ENCODE data around the gene TOB2.

TOB2 gene, protein sequence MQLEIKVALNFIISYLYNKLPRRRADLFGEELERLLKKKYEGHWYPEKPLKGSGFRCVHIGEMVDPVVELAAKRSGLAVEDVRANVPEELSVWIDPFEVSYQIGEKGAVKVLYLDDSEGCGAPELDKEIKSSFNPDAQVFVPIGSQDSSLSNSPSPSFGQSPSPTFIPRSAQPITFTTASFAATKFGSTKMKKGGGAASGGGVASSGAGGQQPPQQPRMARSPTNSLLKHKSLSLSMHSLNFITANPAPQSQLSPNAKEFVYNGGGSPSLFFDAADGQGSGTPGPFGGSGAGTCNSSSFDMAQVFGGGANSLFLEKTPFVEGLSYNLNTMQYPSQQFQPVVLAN

DNA sequence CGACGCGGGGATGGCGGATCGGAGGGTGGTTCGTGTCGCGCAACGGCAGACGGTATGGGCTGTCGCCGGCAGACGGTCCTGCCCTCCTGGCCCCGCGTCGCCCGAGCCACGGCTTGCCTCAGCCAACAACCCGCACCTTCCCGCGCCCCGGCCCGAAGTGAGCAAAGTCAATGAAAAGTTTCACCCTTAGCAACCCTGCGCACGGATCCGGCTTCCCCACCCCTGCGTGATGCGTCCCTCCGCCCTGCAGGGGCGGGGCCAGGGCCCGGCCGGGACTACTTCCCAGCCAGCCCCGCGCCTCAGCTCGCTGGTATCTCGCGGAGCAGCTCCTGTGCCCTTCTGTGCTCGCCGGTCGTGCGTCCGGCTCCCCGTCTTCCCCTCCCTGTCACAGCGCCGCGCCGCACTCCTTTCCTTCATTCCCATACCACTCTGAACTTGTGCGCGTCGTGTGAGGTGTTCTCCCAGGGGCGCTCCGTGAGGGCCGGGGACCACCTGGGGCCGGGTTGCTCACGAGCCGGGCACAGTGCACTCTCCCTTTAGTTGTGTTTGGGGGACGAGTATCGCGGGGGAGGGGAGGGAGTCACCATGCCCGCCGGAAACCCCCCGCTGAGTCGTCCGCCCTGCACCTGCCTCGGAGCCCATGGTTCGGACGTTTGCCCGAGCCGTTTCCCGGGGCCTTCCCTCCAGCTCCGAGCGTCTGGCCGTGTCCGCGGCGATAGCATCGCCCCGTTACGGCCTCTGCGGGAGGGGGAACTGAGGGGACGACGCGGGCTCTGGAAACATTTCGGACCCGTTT lies at the start of gene TOB2:
Gene TOB2, minus strand, starts transcription at position 163 of the 796 bp plus-strand sequence. CDS start 9,456 bp downstream, outside the sequence.
- peak; percentile 89 to 90 (median 90) for DNase-seq (ENCODE audit: low read depth in 3 of 3)

DNA sequence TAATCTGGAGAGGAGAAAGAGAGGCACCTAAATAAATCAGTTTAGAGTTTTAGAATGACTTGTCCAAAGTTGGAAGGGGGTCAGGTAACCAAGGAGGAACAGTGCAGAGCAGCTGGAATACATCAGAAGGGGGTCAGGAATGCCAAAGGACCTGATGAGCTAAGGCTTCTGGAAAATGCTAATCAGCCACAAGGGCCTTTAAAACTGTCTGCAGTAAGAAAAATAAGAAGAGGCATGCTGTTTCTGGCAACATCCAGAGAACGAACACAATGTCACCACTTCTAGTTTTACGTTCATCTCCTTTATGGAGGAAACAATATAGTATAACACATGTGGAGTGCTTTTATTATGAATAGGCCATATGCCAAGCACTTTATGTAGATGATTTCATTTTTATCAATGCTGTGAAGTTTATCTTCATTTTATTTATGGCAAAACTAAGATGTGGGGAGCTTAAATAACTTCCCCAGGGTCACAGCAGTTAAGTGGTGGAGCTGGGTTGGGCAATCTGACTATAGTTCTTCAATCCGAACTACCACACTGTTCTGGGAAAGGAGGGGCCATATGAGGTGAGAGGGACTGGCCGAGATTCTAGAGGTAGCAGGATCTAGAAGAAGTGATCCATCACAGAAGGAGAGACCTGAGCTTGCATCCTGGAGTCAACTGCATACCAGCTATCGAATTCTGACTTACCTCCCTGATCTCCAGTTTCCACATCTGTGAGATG lies 44.9 kb upstream of the TOB2 start:
- no peak for DNase-seq (ENCODE audit: low read depth in 3 of 3)

DNA sequence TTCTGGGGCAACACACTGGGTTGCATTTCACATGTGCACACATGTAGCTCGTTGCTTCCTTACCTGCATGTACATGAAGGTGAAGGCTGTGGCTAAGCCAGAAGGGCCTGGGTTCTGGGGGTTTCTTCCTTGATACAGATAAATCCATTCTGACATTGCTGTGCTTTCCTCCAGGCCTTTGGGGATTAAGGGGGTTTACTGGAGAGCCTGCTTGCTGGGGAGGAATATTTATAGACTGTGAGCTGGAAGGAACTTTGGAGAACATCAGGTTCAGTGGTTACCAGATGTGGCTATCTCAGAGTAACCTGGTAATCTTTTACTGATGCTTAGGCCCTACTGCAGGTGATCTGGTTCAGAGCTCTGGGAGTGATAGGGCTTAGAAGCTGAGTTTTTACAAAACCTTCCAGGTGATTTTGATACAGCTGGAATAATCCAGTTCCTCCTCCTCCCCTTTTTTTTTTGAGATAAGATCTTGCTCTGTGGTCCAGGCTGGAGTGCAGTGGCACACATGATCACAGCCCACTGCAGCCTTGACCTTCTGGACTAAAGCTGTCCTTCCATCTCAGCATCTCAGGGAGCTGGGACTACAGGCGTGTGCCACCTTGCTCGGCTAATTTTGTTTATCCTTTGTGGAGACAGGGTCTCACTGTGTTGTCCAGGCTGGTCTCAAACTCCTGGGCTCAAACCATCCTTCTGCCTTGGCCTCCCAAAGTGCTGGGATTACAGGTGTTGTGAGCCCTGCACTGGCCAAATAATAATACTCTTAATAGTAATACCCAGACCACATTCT lies 42.2 kb upstream of the TOB2 start:
- DNase-seq (ENCODE audit: low read depth in 3 of 3), result no peak

DNA sequence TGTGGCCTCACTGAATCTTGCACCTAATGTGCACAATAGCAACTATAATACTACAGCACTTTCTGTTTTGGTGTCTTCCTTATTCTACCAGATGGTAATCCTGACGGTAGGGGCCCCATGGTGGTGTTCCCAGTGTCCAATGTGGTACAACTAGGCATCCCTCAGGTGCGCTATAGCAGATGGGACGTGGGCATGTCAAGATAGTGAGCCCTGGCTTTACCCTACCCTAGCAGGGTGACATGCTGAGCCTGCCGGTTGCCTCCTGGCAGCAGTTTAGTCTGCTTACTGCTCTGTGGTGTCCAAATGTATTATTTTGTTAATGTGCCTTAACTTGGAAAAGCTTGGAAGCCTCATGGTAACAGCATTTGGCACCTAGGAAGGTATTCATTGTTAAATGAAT lies 41.5 kb upstream of the TOB2 start:
- DNase-seq (ENCODE audit: low read depth in 3 of 3), result no peak

DNA sequence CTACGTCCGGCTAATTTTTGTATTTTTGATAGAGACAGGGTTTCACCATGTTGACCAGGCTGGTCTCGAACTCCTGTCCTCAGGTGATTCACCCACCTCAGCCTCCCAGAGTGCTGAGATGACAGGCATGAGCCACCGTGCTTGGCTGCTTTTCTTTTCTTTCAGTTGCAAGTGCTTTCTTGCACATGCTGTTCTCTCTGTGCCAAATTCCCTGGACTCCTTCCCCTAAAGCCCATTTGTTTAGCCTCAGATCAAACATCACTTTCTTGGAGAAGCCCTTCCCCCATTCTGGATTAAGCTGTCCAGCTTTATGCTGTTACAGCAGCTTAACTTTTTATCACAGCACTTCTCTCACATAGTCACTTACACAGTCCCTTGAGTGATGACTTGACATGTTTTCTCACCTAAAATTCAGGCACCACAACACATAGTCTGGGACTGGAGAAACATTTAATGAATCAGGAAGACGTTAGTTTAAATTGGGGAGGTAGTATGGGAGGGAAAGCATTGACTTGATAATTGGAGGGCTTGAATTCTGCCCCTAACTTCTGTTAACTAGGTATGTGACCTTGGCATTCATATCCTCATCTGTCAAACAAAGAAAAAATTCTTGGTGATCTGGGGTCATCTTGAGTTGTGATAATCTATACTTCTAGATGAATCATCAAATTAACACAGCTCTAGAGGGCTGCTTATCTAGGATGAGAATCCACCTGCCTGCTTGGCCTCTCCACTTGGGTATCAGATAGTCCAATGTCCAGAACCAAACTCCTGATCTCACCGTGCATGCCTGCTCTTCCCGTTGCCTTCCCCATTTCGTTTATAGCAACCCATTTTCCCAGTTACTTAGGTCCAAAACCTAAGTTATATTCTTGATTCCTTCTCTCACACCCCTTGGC lies 40.7 kb upstream of the TOB2 start:
- no peak for DNase-seq (ENCODE audit: low read depth in 3 of 3)

DNA sequence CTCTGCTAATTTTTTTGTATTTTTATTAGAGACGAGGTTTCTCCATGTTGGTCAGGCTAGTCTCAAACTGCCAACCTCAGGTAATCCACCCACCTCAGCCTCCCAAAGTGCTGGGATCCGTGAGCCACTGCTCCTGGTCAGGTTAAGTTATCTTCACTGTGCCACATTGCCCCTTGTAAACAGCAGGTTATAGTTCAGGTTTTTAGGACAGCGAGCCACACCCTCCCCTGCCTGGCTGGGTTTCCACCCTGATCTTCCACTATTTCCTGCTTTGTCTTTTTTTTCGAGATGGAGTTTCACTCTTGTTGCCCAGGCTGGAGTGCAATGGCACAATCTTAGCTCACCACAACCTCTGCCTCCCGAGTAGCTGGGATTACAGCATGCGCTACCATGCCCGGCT lies 38.4 kb upstream of the TOB2 start:
- no peak for DNase-seq (ENCODE audit: low read depth in 3 of 3)

DNA sequence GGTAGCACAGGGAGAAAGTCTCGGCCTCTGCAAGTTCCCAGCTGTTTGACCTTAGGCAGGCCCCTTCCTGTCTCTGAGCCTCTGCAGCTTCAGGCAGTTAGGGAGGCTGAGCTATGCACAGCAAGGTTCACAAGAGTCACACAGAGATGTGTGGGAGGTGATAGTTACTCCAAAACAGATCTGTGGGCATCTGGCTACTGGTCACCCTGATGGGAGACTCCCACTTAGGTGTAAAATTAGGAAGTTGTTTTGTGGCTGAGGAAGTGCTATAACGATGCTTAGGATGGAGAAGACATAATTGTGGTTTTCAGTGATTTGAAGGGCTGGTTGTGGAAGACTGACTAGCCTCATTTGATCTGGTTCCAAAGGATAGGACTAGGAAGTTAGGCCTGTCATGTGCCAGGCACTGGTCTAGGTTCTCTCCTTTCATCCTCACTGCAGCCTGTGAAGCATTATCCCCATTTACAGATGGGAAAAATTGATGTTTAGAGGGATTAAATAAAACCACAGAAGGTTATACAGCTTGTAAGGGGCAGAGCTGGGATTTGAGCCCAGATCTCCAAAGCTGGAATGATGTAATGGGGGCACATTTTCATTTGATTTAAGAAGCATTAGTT lies 35.8 kb upstream of the TOB2 start:
- DNase-seq (ENCODE audit: low read depth in 3 of 3), result no peak

DNA sequence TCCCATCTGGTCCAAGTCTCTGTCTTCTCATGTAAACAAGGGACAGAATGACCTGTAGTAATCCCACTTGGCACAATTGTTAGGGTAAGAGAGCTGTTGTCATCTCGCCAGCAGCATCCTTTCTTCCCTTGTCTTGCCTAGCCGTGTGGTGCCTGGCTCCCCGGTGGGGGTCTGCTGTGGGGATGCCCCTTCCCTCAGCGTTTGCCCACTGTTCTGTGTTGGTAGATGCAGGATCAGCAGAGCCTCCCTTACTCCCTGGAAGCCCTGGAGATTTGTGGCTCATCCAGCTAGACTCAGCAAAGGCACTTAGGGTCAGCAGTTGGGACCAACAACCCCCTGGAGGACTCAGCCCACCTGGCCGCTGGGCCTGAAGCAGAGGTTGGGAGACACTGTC lies 35.3 kb upstream of the TOB2 start:
- DNase-seq (ENCODE audit: low read depth in 3 of 3), result no peak

DNA sequence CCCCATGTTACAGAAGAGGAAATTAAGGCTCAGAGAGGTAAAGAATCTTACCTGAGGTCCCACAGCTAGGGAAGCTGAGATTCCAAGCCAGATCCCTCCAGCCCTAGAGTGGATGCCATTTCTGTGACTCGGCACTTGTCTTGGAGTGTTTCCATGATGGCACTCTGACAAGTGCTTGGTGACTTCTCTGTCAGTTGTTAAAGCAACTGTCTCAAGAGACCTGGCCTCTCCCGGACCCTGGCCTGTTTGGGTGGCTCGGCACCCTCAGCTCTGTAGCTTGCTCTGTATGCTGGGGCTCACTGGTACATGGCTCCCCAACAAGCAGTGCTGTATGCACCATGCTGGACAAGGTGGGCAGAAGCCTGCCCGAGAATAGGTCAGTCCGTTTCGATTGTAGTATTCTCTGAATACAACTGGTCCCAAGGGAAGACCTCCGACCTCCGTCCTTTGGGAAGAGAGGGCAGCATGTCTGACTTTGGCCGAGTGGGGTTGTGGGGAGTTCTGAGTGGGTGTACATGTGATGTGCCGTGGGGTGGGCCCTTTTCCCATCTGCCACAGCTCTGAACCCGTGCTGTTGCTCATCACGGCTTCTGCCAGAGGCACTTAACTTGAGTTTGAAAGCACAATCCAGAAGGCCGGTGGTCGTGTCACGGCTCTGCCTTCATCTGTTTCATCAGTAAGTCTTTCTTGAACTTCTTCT lies 34.7 kb upstream of the TOB2 start:
- no peak for DNase-seq (ENCODE audit: low read depth in 3 of 3)

DNA sequence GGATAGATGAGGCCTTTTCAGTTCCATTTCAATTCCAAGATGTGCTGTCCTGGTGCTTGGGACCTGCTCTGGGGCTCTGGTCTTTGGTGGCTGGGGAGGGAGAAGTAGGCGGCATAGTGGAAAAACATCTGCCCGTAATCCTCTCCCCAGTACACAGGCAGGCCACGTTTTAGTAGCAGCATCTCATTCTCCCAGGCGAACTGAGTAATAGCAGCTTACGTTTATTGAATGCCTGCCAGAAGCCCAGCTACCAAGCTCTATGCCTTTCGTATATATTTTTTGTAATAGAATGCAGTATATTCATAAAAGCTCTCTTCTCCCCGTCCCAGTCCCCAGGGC lies 33.8 kb upstream of the TOB2 start:
- no peak for DNase-seq (ENCODE audit: low read depth in 3 of 3)

DNA sequence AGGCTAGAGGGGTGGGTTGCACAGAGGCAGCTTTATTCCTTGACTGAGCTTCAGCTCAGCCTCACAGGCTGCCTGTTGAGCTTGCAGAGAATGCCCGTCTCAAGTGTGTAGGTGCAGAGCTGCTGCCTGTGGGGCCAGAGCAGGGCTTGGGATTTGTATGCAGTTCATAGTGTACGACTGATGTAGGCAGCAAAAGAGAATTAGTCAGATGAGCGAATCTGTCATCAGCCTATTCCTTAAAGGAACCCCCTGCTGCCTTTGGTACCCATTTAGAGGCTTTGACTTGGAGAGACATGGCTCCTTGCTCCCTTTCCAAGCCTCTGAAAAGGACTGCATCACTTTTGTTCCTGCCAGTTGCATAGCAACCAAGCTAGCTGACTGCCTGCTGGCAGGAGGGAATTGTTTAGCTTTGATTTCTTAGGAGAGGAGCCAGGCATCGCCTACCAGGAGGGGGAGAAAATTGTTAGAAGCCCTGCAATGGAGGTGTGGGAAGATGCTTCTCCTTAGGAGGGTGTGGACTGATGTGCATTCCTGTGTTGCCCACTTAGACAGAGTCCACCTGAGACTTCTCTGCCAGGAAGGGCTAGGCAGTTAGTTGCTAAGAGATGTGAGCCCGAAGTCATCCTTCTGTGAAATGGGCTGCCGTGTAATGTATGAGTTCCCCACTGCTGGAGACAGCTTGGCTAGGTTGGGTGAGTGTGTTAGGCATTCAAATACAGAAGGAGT lies 33.2 kb upstream of the TOB2 start:
- no peak for DNase-seq (ENCODE audit: low read depth in 3 of 3)

DNA sequence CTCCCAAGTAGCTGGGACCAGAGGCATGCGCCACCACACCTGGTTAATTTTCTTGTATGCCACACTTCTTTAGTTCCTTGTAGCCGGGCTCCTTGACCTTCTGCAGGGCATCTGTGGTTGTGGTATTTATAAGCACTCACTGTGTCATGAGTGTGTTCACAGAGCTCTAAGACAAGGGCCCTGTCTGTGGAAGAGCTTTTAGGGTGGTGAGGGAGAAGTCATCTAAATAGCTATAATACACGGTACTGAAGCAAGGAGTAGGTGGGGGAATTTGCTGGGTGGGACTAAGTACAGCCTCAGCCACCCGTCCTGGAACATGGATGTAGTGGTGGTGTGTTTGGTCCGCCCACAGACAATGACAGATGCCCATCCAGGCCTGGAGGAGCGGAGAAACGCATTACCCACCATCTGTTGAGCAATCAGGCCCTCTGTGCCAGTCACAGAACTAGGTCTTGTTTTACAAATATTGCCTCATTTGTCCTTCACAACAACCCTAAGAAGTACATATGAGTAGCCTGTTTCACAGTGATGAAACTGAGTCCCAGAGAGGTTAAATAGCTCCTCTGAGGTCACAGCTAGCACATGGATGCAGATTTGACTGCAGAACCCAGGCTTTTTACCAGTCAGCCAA lies 32.4 kb upstream of the TOB2 start:
- no peak for DNase-seq (ENCODE audit: low read depth in 3 of 3)

DNA sequence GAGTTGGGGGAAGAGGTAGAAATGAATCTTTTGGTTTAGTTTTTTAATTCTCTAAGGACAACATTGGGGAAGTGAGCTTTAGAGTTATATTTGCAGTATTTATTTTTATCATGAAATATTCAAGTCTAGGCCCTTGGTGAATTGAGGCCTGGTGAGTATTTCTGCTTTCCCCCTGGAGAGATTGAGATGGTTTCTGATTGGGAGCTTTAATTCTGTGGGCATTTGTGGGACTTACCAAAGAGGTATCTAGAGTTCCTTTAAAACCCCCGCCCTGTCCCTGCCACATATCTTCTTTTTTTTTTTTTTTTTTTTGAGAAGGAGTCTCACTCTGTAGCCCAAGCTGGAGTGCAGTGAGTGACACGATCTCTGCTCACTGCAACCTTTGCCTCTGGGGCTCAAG lies 31.9 kb upstream of the TOB2 start:
- no peak for DNase-seq (ENCODE audit: low read depth in 3 of 3)

DNA sequence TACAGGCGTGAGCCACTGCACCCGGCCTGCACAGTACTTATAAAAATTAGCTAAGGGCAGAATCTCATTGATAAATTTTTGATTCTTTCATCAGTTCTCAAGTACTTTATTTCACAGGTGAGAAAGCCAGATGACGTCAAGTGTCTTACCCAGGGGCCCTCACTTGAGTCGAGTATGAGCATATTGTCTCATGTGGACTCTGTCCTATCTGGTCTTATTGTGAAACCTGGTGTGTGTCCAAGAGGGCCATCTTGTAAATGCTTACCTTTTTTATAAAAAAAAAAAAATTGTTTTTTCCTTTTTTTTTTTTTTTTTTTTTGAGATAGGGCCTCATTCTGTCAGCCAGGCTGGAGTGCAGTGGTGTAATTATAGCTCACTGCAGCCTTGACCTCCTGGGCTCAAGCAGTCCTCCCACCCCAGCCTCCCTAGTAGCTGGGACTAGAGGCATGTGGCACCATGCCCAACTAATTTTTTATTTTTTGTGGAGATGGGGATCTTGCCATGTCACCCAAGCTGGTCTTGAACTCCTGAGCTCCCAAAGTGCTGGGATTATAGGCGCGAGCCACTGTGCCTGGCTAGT lies 28.4 kb upstream of the TOB2 start:
- DNase-seq (ENCODE audit: low read depth in 3 of 3), result no peak

DNA sequence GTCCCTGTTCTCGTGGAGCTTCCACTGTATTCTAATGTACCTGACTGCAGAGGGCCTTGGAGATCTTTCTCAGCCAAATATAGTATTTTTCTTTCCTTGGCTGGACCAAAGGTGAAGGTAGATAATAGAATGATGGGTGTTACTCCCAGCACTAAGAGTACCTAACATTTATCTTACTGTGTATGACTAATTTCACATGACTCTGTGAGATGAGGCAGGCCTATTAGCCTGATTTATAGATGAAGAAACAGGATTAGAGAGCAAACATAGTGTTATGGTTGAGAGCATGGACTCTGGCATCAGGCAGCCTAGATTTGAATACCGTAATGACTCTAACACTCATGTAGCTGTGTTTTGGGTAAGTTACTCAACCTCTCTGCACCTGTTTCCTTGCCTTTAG lies 25.0 kb upstream of the TOB2 start:
- DNase-seq (ENCODE audit: low read depth in 3 of 3), result no peak

DNA sequence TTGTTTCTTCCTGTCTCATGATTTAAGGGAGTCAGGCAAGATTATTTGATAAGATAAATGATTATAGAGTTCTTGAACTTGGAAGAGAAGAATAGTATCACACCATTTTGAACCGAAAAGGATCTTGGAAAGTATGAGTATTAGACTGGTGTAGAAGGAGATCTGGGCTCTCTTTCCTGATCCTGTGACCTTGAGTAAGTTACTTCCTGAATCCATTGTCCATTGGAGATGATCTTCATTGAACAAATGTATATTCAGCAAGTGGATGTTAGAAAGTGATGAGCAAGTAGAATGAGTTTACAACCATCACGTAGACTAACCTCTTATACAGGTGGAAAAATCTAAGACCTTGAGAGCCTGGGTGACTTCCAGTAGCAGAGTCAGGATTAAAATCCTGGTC lies 24.3 kb upstream of the TOB2 start:
- no peak for DNase-seq (ENCODE audit: low read depth in 3 of 3)

DNA sequence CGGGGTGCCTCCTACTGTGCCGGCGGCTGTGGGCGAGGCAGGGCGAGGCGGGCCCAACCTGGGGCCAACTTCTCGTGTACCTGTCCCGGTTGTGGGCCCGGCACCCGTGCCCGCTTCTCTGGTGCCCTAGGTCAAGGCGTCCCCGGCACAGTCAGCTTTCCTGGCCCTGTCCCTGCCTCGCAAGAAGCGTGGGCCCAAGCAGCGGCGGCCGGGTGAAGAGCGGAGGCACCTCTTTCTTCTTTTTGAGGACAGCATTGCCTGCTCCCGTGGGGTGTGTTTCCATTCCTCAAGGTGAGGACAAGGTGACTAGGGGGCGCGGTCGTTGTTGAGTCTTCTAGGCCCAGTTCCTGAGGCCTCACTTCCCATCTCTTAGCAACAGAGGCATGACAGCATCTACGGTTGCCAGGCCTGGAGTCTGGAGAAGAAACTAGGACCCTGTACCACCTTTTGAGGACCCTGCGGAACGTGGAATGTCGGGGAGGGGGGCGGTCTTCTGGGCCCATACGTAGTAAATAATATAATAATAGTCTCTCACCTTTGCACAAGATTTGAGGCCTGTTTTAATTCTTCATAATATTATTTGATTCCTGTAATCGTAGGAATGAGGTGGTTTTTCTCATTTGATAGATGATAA lies 22.7 kb upstream of the TOB2 start:
- DNase-seq (ENCODE audit: low read depth in 3 of 3), result no peak
